ENCODE results near the gene MOSMO. TPM values are rescaled to one million over a fixed set of nuclear protein-coding genes. Genes with fewer than 3 reads are reported as not detected.
A peak's percentile ranks its signal among the peaks of the same experiment; 100 is the strongest.

MOSMO gene
- total and polyA plus RNA-seq, 9 of the 15 experiments (the other 6 are each of a cell fraction or from before 2014, with no cell fraction given) = 1.9 to 13.3 (median 7.7) TPM

- no peak for TF ChIP-seq CREBBP (IDR thresholded peaks at IDR 0.05; ENCODE audit: low read depth, low read length)
- no peak for TF ChIP-seq YY1 (IDR thresholded peaks at IDR 0.05; ENCODE audit: borderline replicate concordance in 1 of 3, control insufficient read depth in 1 of 3, extremely low read depth in 1 of 3, insufficient read depth in 3 of 3, insufficient read length in 1 of 3, insufficient replicate concordance in 2 of 3, low read depth in 1 of 3, low read length in 2 of 3)
- TF ChIP-seq JUND (IDR thresholded peaks at IDR 0.05; ENCODE audit: borderline replicate concordance, low read depth, low read length) = no peak
- TF ChIP-seq JUND (tag; IDR thresholded peaks at IDR 0.05; ENCODE audit: borderline replicate concordance, low read depth, low read length) = 0 out of 3 replicates have a peak, but pooled peaks have one; percentile 13
- TF ChIP-seq LARP7 (IDR thresholded peaks at IDR 0.05) = no peak
- TF ChIP-seq ATF7 (IDR thresholded peaks at IDR 0.05) = no peak
- TF ChIP-seq HNRNPK (IDR thresholded peaks at IDR 0.05; ENCODE audit: low read depth, low read length, poor library complexity, severe bottlenecking) = no peak
- TF ChIP-seq KDM4B (IDR thresholded peaks at IDR 0.05; ENCODE audit: borderline replicate concordance in 2 of 2, low read depth in 1 of 2) = no peak
- TF ChIP-seq PHB2 (IDR thresholded peaks at IDR 0.05; ENCODE audit: low read depth) = no peak
- peak; percentile 73; the same call in 1 of the 2 replicates for TF ChIP-seq ZBTB33 (CRISPR knock-in tag; IDR thresholded peaks at IDR 0.05)
- TF ChIP-seq CLOCK (CRISPR knock-in tag; IDR thresholded peaks at IDR 0.05; ENCODE audit: borderline replicate concordance) = no peak
- TF ChIP-seq MAFG (tag; conservative IDR thresholded peaks at IDR 0.05) = peak; percentile 97
- TF ChIP-seq FOXA3 (CRISPR knock-in tag; conservative IDR thresholded peaks at IDR 0.05 in 1 of 2, IDR thresholded peaks at IDR 0.05 in 1 of 2) = no peak
- TF ChIP-seq ETV6 (IDR thresholded peaks at IDR 0.05; ENCODE audit: borderline replicate concordance in 1 of 2, low read depth in 2 of 2, low read length in 1 of 2) = no peak
- TF ChIP-seq ETV6 (CRISPR knock-in tag; IDR thresholded peaks at IDR 0.05; ENCODE audit: borderline replicate concordance) = no peak
- TF ChIP-seq CSDE1 (IDR thresholded peaks at IDR 0.05) = 0 out of 4 replicates have a peak, but pooled peaks of 1 of the 2 experiments have one; percentile 10
- TF ChIP-seq KLF1 (tag; IDR thresholded peaks at IDR 0.05) = no peak
- TF ChIP-seq SREBF2 (CRISPR knock-in tag; IDR thresholded peaks at IDR 0.05) = no peak
- no peak for TF ChIP-seq SMARCC2 (IDR thresholded peaks at IDR 0.05; ENCODE audit: low read depth)
- TF ChIP-seq ZC3H11A (IDR thresholded peaks at IDR 0.05; ENCODE audit: low read depth, low read length) = no peak
- peak; percentile 98 for TF ChIP-seq NFE2 (IDR thresholded peaks at IDR 0.05; ENCODE audit: low read depth)
- peak; percentile 96 for TF ChIP-seq C11orf30 (IDR thresholded peaks at IDR 0.05; ENCODE audit: low read depth)
- TF ChIP-seq PPARD (CRISPR knock-in tag; IDR thresholded peaks at IDR 0.05) = no peak
- peak; percentile 95 for TF ChIP-seq MAFK (IDR thresholded peaks at IDR 0.05; ENCODE audit: low read length)
- no peak for TF ChIP-seq NR2C2 (CRISPR knock-in tag; IDR thresholded peaks at IDR 0.05)
- TF ChIP-seq NR2C2 (tag; IDR thresholded peaks at IDR 0.05) = no peak
Measured at GRCh38 chr16:22031483-22032083, 23.7 kb downstream of the MOSMO start (continued).
